Endodermal cell (in vitro differentiated cells): ENCODE data around the gene EPHB1. TPM values are rescaled to one million over a fixed set of nuclear protein-coding genes. Genes with fewer than 3 reads are reported as not detected.

Source experiments
- DNase-seq: peaks from one replicate; pipeline ENCODE4 v3.0.0-alpha.2; 2017
- H3K27ac ChIP-seq: 2 replicates; pipeline ENCODE4 v1.5.1; 2013; ENCODE audit warnings: mild to moderate bottlenecking, low read depth, low read length, moderate library complexity
- H3K27me3 ChIP-seq: 2 replicates; pipeline ENCODE4 v1.6.1; 2013; ENCODE audit warnings: mild to moderate bottlenecking, low read length, moderate library complexity; ENCODE audit not compliant: insufficient read depth, control insufficient read depth, poor library complexity, severe bottlenecking
- H3K36me3 ChIP-seq: 2 replicates; pipeline ENCODE4 v1.7.0; 2013; ENCODE audit warnings: mild to moderate bottlenecking, low read length, moderate library complexity; ENCODE audit not compliant: control insufficient read depth, insufficient read depth
- H3K4me1 ChIP-seq: one replicate; pipeline ENCODE4 v1.7.0; 2013; ENCODE audit warnings: low read length; ENCODE audit not compliant: control insufficient read depth, insufficient read depth
- H3K4me3 ChIP-seq: 2 replicates; pipeline ENCODE4 v1.5.1; 2013; ENCODE audit warnings: mild to moderate bottlenecking, low read length, moderate library complexity
- H3K9ac ChIP-seq: 2 replicates; pipeline ENCODE4 v1.6.1; 2013; ENCODE audit warnings: mild to moderate bottlenecking, low read length, moderate library complexity; ENCODE audit not compliant: poor library complexity, severe bottlenecking; ENCODE audit errors: extremely low read depth
- H3K9me3 ChIP-seq: 2 replicates; pipeline ENCODE4 v1.6.1; 2013; ENCODE audit warnings: mild to moderate bottlenecking, low read length, moderate library complexity; ENCODE audit not compliant: control insufficient read depth
- H3K27ac Mint-ChIP-seq: 2 replicates; pipeline ENCODE4 v1.8.0; 2020; ENCODE audit warnings: mixed read lengths
- H3K27me3 Mint-ChIP-seq: 2 replicates; pipeline ENCODE4 v1.8.0; 2021; ENCODE audit warnings: mild to moderate bottlenecking, mixed read lengths; ENCODE audit not compliant: insufficient read depth
- H3K36me3 Mint-ChIP-seq: 2 replicates; pipeline ENCODE4 v1.8.0; 2020; ENCODE audit warnings: low read depth, mixed read lengths
- H3K4me1 Mint-ChIP-seq: 2 replicates; pipeline ENCODE4 v1.8.0; 2020; ENCODE audit warnings: mixed read lengths
- H3K4me3 Mint-ChIP-seq: 2 replicates; pipeline ENCODE4 v1.8.0; 2020; ENCODE audit warnings: mild to moderate bottlenecking, moderate library complexity, mixed read lengths
- H3K9me3 Mint-ChIP-seq: 2 replicates; pipeline ENCODE4 v1.8.0; 2020; ENCODE audit warnings: mild to moderate bottlenecking, mixed read lengths
- WGBS, 2 experiments: methylation state at CpG; one replicate each; pipeline versions ENCODE4 v1.1.5 to v1.1.7; 2013; ENCODE audit warnings: missing lambda C conversion rate in 2 of 2, mixed read lengths in 1 of 2; ENCODE audit not compliant: insufficient coverage in 1 of 2, insufficient read length in 1 of 2; 5-methylcytosine and 5-hydroxymethylcytosine counted together
- total RNA-seq, 2 donors: library from RNA; stranded (reverse); fragmentation: NEBNext Ultra II Directional in 1 of 2; extraction: Animal tissue kit (Norgen Biotek cat#: 25700) in 1 of 2; gene quantifications; 2 replicates in 1 of 2; 3 replicates in 1 of 2; pipeline ENCODE4 v1.2.1, GENCODE V29; 2021
- TF ChIP-seq, protein P1 (sequence below): fragments of 200-600 bp; sonication (generic); conservative IDR thresholded peaks from 2 replicates; pipeline ENCODE4 v1.5.0; 2021; ENCODE audit warnings: antibody characterized with exemption, mild to moderate bottlenecking

Gene EPHB1
- total RNA-seq, 2 donors from 2014 or later = 2.9 to 3.6 TPM

GRCh38 chr3:135238871-135239614 is 444.0 kb downstream of the EPHB1 start:
- Histone ChIP-seq H3K4me1 (peaks cover 3% of the 10 kb centered on the region), H3K9ac (no peak overlapping the region), H3K4me3 (no peak overlapping the region), H3K27me3 (peaks cover 4% of the 10 kb centered on the region), H3K9me3 (peaks cover 8% of the 10 kb centered on the region), H3K36me3 (no peaks in the 10 kb centered on the region), H3K27ac (no peak overlapping the region)
- Mint-ChIP-seq H3K27ac (no peak overlapping the region), H3K4me3 (no peak overlapping the region), H3K4me1 (peaks cover 25% of the 10 kb centered on the region), H3K36me3 (peaks cover 5% of the 10 kb centered on the region), H3K9me3 (peaks cover 16% of the 10 kb centered on the region), H3K27me3 (peaks cover 18% of the 10 kb centered on the region)
- DNase-seq = peak; percentile 34
- TF ChIP-seq, protein P1, sequence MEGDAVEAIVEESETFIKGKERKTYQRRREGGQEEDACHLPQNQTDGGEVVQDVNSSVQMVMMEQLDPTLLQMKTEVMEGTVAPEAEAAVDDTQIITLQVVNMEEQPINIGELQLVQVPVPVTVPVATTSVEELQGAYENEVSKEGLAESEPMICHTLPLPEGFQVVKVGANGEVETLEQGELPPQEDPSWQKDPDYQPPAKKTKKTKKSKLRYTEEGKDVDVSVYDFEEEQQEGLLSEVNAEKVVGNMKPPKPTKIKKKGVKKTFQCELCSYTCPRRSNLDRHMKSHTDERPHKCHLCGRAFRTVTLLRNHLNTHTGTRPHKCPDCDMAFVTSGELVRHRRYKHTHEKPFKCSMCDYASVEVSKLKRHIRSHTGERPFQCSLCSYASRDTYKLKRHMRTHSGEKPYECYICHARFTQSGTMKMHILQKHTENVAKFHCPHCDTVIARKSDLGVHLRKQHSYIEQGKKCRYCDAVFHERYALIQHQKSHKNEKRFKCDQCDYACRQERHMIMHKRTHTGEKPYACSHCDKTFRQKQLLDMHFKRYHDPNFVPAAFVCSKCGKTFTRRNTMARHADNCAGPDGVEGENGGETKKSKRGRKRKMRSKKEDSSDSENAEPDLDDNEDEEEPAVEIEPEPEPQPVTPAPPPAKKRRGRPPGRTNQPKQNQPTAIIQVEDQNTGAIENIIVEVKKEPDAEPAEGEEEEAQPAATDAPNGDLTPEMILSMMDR = no peak
- 86 to 95% methylated on average over 2 to 6 of the region's 6 CpGs for WGBS, 2 experiments

DNA sequence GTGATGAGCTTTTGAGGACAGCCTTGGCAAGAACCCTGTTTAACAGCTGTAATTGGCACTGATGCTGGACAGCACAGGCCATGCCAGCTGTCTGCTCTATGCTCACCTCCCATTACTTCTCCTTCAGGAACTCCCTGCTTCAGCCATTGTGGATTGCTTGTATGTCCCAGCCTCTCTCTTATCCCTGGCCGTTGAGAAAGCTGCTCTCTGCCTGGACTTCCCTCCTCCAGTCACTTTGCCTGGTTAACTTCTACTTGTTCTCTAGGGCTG is 444.5 kb downstream of the EPHB1 start:
- Histone ChIP-seq H3K27me3 (peaks cover 4% of the 10 kb centered on the region), H3K4me3 (no peak overlapping the region), H3K4me1 (peaks cover 3% of the 10 kb centered on the region), H3K9me3 (peaks cover 4% of the 10 kb centered on the region), H3K36me3 (no peaks in the 10 kb centered on the region), H3K9ac (no peak overlapping the region), H3K27ac (no peak overlapping the region)
- peaks cover 29% of the 10 kb centered on the region for H3K4me1 Mint-ChIP-seq
- TF ChIP-seq, protein P1 = no peak
- peak; percentile 37 for DNase-seq
- H3K27ac Mint-ChIP-seq = no peak overlapping the region
- H3K27me3 Mint-ChIP-seq = peaks cover 18% of the 10 kb centered on the region
- no peaks in the 10 kb centered on the region for H3K36me3 Mint-ChIP-seq
- peaks cover 11% of the 10 kb centered on the region for H3K9me3 Mint-ChIP-seq
- WGBS, 2 experiments = 95 to 100% methylated on average over 1 of the region's 1 CpG
- H3K4me3 Mint-ChIP-seq = no peak overlapping the region

DNA sequence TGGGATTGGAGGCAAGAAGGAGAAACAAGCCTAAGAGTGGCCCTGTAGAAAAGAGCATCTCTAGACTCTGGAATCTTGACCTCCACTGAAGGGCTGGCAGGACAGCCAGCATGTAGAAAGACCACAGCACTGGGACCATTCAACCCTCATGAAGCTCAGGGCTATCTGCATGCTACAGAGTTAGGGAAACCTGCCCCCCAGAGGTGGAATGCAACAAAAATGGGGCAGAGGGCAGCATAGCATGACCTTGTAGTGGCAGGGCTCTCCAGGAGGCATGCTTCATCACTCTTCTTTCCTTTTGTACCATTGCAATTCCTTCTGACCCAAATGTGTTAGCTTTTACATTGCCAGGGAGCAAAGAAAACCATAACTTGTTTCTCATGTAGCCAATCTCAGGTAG is 445.4 kb downstream of the EPHB1 start:
- DNase-seq = peak; percentile 86
- H3K9me3 ChIP-seq = peaks cover under 1% of the 10 kb centered on the region
- H3K4me1 Mint-ChIP-seq = peaks cover 25% of the 10 kb centered on the region
- no peak overlapping the region for H3K27ac Mint-ChIP-seq
- peaks cover 4% of the 10 kb centered on the region for H3K27me3 ChIP-seq
- H3K4me3 ChIP-seq = no peak overlapping the region
- peaks cover 18% of the 10 kb centered on the region for H3K27me3 Mint-ChIP-seq
- no peak overlapping the region for H3K4me3 Mint-ChIP-seq
- H3K9ac ChIP-seq = no peak overlapping the region
- no peaks in the 10 kb centered on the region for H3K36me3 ChIP-seq
- no peak overlapping the region for H3K27ac ChIP-seq
- no peaks in the 10 kb centered on the region for H3K36me3 Mint-ChIP-seq
- TF ChIP-seq, protein P1 = peak; percentile 74
- peaks cover 5% of the 10 kb centered on the region for H3K9me3 Mint-ChIP-seq
- peaks cover 3% of the 10 kb centered on the region for H3K4me1 ChIP-seq
